HG02588 (cell line): ENCODE data around the gene CMIP.
"Not testable (repeated sequence)": the region's sequence is repeated elsewhere in the genome, so short reads cannot be mapped to it uniquely, and the experiment has no call there.

Source experiments
- ATAC-seq: cut with Tn5 transposase; IDR thresholded peaks from one replicate; pipeline ENCODE4 v1.9.1; 2021; ENCODE audit warnings: mild to moderate bottlenecking, moderate library complexity; ENCODE audit not compliant: unreplicated experiment

The CMIP gene

DNA sequence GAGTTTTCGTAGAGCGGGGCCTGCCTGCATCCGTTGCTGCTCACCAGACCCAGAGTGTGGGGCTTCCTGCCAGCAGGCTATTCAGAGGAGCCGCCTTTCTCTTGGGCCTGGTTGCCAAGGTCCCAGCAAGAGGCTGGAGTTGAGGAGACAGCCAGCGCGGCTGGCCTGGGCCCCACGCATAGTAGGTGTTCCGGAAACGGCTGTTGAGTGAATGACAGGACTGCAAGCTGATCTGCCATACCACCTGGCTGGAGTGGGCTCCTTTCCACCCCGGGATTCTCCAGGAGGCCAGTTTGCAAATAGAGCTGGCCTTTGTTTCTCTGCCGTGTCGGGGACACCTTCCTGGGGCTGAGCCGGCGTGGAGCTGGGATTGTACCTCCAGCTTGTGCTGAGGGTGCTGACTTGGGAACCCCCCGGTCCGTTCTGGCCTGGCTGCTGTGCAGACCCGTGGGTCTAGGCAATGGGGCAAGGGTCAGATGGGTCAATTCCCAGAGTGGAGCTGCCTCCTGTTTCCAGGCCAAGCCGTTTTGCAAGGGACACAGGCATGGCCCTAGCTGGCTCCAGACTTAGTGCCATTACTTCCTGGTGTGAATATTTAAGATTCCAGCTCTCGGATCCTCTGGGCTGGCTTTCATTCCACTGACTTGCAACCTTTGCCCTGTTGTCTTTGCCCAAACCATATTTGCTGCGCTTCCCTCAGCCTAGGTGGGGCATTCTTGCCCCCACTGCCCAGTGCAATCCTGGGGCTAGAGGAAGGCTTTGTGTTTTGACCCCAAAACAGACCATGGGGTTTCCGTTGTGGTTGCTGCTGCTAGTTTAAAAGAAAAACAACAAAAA is 68.8 kb downstream of the CMIP start:
- peak; percentile 19 for ATAC-seq

DNA sequence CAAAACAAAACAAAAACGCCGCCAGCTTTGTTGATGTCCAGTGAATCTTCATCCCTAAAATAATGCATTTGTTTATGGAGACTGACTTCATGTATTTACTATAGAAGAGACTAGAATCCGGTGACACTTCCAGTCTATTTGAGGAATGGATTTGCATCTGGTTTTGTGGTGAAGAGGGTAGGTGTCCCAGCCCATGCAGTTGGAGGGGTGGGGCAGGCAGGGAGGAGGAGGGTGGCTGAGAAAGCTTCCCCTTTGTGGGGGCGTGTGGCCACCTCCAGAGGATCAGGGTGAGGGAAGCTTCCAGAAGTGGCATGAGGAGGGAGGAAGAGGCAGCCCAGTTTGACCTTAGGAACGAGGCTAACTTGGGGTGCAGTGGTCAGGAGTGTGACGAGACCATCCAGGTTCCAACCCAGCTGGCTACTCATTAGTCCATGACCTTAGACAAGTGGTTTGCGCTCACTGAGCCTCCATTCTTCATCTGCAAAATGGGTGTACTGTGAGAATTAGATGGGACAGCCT is 69.5 kb downstream of the CMIP start:
- peak; percentile 77 for ATAC-seq

DNA sequence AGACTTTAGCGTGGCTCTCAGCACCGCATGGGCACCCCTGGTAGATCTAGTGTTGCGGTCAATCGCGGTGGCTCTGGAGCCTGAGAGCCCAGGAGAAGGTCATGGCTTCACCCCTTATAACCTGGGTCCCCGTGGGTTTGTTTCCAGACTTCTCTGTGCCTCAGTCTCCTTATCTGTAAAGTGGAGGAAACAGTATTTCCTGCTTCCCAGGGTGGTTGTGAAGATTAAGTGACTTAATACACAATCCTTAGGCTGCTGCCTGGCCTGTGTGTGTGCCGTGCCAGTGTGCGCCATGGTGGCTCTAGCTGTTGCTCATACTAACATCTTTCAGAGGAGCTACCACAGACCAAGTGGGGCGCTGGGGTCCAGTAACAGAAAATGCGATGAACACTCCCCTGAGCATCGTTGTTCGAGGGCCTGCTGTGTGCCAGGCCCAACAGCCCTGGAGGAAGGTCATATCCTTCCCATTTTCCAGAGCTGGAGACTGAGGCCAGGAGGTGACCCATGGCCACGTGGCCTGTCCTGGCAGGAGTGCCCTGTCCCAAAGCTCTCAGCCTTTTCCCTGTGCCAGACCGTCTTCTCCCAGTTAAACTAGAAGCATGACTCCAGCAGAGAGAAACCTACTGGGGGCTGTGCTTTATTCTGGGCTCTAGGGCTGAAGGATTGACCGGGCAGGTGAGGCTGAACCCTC is 70.1 kb downstream of the CMIP start:
- no peak for ATAC-seq

DNA sequence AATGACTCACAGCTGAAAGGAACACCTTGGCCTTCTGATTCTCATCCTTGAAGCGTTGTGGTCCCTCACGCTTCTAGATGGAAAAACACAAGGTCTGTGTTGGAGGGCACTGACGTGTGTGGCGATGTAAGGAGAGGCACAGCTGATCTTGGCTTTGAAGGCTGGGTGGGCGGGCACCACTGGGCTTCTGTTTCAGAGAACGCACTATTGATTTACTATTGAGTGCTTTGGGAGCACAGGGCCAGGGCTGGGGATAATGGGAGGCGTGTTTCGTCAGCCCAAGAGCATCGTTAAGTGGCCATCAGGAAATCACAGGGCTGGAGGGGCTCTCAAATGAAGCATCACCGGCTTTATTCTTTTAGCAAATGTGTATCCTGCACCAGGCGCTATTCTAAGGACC is 70.7 kb downstream of the CMIP start:
- no peak for ATAC-seq

DNA sequence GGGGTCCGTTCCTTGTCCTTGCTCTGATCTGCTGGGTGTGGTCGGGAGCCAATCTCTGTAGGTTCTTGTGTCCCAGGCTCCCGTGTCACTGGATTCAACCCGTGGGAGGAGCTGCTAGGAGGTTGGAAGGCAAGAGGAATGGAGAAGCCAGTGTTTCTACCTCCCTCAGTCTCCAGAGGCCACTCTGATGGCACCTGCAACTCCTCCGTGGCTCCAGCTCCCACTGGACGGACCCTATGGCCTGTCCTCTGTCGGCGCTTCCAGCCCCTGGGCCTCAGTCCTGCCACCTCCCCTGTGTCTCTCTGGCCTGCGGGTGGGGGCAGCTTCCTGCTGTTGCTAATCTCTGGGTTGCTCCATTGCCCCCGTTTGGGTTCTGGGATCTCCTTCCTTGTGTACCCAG is 71.1 kb downstream of the CMIP start:
- ATAC-seq: no peak

DNA sequence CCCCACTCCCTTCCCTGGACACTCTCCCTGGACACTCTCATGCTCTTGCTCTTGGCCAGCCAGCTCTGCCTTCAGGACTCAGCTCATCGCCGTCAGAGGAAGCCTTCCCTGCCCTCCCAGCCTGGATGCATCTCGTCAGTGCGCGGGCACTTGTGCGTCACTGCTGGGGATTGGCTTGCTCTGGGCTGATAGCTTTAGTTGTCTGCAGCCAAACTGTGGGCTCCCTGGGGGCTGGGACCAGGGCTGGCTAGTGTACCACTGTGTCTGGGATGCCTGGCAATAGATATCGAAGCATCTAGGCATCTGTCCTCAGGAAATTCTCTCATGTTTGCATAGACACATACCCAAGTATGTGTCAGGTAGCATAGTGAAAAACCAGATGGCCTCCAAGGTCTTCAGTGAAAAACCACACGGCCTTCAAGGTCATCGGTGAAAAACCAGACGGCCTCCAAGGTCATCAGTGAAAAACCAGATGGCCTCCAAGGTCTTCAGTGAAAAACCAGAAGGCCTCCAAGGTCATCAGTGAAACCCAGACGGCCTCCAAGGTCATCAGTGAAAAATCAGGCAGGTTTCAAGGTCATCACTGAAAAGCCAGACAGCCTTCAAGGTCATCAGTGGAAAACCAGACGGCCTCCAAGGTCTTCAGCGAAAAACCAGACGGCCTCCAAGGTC is 72.0 kb downstream of the CMIP start:
- ATAC-seq: no peak

DNA sequence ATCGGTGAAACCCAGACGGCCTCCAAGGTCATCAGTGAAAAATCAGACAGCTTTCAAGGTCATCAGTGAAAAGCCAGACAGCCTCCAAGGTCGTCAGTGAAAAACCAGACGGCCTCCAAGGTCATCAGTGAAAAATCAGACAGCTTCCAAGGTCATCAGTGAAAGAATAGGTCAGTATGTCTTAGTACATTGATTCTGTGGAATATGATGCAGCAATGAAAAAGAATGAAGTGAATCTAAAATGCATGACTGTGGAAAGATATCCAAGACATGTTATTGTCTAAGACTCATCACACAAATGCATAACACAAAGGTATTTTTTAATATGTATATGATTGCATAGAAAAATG is 72.5 kb downstream of the CMIP start:
- no peak for ATAC-seq

DNA sequence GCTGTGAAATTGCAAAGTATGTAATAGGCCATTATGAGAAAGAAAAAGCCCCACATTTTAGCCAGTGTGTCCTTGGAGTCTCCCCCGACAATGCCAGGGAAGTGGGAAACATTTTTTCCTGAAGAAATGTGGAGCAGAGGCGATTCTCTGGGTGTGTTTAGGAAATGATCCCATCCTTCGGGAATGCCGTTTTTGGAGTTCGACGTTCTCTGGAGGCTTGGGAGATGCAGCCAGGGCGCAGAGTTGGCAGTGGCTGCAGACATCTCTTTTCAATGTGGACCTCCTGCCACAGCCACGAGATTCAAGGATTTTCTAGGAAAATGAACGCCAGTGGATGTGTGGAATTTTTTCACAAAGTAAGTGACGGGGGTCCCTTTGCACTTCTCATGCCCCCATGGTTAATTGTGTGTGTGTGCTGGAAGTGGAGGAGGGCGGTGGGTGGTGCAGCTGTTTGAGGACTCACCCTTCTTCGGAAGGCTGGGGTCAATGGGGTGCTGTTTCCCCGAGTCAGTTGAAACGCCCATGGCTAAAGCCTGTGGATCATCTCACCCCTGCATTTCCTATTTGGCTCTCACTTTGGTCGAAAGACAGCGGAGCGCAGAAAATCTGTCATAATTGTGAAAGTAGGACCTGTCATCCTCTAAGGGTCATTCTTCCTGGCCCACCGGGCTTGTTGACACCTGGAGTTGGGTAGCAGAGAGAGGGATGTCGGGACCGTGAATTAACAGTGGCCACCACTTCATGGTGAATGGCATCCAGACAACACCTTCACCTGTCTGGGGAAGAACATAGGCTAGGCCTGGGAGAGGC is 73.2 kb downstream of the CMIP start:
- no peak for ATAC-seq

DNA sequence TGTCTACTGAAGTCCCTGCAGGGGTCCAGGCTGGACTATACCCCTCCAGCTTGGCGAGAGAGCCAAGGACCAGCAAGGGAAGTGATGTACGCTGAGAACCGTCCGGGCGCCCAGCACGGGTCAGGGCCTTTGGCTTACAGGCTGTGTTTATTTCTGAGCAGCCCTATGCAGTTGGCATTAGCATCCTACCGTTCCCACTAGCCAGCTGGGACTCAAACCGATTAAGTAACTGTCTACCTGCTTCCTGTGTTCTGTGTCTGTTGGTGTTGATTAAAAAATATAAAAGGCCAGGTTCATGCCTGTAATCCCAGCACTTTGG is 73.8 kb downstream of the CMIP start:
- no peak for ATAC-seq

DNA sequence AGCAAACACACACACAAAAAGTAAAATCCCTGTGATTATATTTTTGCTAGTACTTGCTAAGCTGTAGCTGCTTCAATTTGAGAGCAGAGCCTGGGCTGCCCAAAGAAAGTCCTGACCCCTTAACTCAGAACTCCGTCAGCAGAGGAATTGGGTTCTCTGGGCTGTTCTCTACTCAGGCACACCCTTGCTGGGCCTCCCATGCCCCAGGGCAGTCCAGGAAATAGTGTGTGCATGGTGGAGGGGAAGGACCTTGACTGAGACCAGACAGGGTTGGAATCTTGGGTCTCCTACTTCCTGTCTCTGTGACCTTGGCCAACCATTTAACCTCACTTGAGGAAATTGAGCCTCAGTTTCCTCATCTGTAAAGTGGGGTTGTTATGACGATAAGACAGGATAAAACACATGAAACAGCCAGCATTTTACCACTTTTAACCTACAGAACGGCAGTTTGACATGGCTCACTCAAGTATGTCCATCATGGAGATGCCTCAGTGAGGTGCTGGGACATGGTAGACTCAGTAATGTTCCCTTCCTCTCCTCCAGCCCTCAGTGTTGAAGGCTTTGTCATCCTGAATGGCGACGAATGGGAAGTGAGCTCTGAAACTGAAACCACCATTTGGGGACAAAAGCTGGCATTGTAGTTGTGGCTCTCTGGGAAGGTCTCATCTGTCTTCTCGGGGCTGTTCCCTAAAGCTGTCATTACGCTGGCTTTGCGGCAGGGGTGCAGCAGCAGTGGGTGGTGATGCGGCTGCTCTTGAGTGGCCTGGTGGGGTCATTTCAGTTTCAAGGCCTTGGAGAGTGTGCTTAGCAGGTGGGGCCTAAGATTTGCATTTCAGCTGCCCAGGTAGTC is 74.9 kb downstream of the CMIP start:
- ATAC-seq: no peak

DNA sequence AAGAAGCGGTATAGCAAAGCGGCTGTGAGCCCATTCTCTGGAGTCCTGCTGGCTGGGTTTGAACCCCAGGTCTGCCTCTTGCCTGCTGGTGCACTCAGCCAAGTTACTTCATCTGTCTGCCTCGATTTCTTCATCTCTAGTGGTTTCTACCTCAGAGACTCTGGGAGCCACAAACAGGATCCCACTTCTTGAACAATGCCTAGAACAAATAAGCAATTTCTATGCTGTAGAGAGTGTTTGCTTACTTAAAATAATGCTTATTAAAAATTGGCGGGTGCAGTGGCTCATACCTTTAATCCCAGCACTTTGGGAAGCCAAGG is 75.5 kb downstream of the CMIP start:
- no peak for ATAC-seq

DNA sequence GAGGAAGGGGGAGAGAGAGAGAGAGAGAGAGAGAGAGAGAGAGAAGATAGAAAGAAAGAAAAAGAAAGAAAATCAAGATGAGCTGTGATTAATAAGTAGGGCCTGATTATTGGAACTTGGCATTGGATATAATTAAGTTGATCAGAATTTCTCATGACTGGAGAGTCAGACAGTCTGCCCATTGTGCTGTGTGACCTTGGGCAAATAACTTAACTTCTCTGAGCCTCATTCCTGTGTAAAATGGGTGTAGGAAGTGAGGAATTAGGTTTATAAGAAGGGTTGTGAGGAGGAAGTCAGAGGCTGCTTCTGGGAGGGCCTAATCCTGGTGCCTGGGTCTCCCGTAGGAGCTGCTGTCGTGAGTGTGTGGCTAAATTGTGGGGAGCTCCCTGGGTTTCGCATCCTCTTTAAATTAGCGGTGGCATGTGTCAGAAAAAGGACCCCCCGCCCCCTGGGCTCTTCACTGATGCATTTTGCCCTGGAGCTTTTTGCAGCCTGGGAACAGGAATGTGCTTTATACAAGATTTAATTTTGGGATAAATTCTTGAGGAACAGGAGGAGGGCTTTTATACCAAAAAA is 76.0 kb downstream of the CMIP start:
- ATAC-seq: no peak

DNA sequence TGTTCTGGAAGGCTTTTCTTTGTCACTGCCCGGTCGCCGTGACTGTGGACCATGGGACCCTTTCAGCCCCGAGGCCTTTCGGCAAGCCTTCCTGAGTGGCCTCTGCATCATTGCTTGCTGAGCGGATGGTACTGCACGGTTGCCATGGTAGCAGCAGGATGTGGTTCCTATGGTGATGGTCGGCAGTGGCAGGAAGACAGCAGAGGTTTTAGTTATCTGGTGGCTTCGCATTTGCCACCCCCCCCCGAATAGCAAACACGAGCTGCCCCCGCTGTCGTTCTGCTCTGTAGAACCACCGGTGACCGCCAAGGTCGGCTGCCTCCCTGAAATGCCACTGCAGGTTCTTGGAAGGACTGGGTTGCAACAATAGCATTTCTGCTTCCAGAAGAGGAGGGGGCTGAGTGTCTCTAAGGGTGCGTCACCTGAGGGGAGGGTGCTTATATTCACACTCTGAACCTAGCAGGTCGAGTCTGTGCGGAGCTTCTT is 76.6 kb downstream of the CMIP start:
- no peak for ATAC-seq

DNA sequence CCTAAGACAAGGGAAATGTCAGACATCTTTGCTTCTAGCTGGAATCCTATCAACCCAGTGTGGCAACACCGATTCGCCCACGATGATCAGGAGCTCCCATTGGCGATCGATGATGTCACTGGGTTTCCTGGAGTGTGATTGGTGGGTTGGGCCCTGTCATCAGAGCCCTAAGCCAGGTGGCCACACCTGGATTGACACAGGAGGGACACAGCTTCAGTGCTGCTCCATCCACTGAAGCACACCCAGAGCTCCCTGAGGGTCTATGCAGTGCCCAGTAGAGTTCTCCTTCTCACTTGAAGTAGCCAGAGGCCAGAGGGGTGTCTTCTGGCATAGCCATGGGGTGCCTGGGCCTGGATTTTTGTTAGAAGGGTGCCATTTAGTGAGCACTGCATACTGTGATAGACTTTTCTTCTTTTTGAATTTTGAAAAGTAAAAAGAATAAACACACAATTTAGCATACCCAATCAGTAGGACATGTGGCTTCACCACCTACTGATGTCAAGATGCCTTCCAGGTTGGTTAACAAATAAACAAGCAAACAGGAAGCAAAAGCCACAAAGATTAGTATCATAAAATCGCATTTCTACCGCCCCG is 77.6 kb downstream of the CMIP start:
- no peak for ATAC-seq

DNA sequence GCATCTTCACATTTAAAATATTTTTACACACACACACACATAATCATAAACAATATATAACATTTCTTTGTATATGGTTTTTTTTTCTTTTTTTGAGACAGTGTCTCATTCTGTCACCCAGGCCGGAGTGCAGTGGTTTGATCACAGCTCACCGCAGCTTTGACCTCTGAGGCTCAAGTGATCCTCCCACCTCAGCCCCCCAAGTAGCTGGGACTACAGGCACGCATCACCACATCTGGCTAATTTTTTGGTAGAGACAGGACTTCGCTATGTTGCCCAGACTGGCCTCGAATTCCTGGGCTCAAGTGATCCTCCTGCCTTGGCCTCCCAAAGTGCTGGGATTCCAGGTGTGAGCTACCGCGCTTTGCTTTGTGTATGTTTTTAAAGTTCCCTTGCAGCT is 78.2 kb downstream of the CMIP start:
- ATAC-seq: not testable (repeated sequence)

DNA sequence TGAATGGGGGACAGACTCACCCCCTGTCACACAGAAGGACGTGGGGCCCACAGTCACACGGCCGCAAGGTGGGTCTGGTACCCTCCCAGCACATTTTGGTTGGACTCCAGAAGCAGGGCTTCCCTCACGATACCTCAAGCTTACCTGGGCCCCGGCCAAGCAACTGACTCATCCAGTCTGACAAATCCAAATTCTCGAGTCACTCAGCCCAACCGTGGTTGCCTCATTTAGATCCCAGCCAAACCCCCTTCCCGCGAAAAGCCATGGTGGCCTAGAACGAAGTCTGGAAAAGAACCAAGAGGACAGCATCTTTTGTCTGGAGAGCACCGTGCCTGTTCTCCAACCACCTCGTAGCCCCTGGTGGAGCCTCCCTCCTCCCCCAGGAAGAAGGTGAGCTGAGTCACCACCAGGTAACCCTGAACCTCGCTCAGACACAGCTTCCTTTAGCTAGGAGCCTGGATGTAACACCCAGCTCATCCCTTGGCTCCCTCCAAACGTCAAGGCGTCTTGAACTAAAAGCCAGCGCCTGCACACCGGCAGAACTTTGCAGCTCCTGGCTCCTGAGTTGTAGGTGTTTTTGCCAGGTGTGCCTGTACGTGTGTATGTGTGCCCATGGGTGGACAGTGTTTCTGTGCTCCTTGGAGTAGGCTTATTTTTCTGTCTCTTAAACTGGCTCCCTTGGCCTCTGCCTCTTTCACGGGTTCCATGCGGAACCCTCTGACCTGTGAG is 78.9 kb downstream of the CMIP start:
- ATAC-seq: no peak

DNA sequence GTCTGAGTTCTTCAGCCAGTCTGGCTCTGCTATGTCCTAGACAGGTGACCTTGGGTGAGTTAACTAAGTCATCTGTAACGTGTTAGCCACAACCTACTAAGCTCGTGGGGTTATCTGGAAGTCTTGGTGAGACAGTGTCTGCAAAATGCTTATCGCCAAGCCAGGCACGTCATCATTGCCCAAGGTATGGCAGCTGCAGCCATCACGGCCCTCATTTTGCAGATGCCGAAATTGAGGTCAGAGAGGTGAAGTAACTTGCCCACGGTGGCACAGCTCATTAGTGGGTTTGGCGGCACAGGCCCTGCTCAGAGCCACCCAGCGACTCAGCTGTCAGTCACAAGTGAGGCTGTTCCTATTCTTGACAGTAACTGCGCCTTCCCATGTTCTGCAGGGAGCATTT is 79.8 kb downstream of the CMIP start:
- ATAC-seq: no peak

DNA sequence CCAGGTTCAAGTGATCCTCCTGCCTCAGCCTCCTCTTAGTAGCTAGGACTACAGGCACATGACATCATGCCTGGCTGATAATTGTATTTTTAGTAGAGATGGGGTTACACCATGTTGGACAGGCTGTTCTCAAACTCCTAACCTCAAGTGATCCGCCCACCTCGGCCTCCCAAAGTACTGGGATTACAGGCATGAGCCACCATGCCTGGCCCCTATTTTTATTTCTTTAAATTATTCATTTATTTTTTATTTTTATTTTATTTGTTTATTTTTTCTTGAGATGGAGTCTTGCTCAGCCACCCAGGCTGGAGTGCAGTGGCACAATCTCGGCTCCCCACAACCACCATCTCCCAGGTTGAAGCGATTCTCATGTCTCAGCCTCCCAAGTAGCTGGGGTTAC is 80.3 kb downstream of the CMIP start:
- not testable (repeated sequence) for ATAC-seq

DNA sequence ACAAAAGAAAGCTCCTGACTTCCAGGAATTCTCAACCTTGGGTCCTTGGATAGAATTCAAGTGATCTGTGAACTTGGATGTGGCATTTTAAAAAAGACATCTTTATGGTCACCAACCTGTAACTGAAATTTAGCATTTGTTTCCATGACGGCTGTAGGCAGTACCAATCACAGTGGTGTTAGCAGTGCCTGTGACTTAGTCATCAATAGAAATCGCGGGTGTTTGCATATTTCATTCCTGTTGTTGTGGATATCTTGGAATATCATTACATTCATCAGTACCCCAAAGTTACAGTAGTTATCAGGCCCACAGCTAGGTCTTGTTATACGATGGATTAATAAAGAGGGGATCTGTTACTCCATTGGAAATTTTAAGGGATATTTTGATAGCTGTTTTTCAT is 81.6 kb downstream of the CMIP start:
- ATAC-seq: no peak
